GM18520 (cell line): ENCODE measurements around the gene PBRM1.
A peak's percentile ranks its signal among the peaks of the same experiment; 100 is the strongest.
"Not testable (repeated sequence)": the region's sequence is repeated elsewhere in the genome, so short reads cannot be mapped to it uniquely, and the experiment has no call there.

Experiments
- ATAC-seq: cut with Tn5 transposase; IDR thresholded peaks from one replicate; pipeline ENCODE4 v1.9.1; 2021; ENCODE audit not compliant: unreplicated experiment

Gene PBRM1

DNA sequence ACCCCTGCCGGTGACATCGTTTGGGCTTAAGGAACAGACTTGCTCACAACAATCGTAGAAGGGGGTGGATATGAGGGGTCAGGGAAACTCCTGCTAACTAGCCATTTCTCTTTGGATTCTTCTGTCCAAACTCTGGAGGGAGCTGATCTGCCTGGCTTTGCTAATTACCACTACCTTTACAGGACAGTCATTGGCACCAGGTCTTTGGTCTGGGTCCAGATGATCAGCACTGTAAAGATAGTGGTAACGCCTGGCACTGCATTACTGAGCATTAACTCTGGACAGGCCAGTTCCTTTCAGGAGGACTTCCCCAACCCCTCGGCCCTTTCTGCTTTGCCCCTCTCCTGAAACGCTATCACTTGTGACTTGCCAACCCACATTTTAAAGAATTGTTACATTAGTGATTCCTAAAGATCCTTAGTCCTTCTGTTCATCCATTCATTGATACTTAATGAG is 148.5 kb downstream of the PBRM1 start:
- no peak for ATAC-seq

GRCh38 chr3:52536369-52537164 is 149.1 kb downstream of the PBRM1 start, which contains the start of gene UQCC5:
UQCC5 (plus strand) TSS chr3:52536605; CDS start chr3:52536756, 151 bp downstream.
- peak; percentile 84 for ATAC-seq

DNA sequence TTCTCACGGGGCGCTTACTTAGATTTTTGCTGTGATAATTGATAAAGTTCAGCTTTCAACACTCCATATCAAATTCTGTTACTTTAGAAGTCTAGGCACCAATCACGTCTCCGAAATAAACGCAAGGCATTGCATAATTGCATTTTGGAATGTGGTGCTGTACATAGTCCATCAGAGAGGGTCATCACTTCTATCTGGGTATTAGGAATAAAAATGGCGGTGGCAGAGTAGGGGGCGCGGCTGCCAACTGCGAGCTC is 149.7 kb downstream of the PBRM1 start:
- ATAC-seq = no peak

DNA sequence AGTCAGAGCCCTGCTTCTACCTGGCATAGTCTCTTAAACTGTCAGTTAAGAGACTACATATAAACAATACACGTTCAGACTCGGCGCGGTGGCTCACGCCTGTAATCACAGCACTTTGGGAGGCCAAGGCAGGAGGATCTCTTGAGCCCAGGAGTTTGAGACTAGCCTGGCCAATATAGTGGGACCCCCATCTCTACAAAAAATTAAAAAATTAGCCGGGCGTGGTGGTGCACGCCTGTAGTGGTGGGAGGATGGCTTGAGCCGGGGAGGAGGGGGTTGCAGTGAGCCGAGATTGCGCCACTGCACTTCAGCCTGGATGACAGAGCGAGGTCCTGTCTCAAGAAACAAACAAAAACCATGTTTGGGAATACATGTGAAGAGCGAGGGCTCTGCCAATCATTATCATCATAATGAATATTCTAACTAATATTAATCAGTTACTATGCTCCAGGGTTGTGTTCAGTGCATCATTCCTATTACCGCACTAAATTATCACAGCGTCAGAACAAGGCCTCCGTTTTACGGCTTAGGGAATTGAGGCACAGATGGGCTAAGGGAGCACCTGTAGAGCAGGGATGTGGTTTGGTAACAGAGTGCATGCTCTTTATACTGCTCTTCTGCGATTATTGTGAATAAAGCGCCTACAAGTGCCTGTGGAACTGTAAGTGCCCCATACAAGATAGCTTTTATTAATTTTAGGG is 150.2 kb downstream of the PBRM1 start:
- ATAC-seq = no peak

GRCh38 chr3:52534281-52535183 is 151.2 kb downstream of the PBRM1 start:
- ATAC-seq = no peak

DNA sequence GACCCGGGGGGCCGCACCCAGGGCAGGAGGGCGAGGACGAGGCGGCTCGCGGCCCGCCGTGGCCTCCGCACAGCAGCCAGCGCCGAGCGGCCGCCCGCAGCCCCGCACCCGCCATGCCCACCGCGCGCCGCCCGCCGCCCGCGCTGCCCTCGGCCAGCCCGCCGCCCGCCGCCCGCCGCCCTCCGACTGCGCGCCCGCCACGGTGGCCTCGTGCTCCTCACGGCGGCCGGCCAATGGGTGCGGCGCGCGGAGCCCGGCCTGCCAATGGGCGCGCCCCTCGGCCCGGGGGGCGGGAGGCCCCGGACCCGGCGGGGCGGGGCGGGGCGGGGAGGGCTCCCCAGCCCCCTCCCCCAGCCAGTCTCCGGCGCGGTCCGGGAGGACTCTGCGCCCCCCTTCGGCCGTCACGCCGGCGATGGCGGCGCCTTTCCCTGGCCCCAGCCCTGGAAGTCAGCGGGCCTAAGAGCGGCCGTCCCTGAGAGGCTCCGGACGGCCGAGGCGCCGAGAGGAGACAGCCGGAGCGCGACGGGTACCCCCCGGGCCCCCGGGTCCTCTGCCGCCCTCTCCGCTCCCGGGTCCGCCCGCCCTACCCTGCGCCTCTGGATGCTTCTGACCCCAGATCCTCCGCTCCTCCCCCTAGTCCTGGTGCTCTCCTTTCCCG is 152.0 kb downstream of the PBRM1 start, which contains the start of gene NT5DC2:
NT5DC2 (minus strand) TSS at position 235 of the 658 bp plus-strand sequence; CDS start at position 115, 120 bp downstream.
- ATAC-seq = peak; percentile 26

- no peak for ATAC-seq
Observed at GRCh38 chr3:52532838-52533622, 152.7 kb downstream of the PBRM1 start.

GRCh38 chr3:52532517-52532837 is 153.2 kb downstream of the PBRM1 start:
- no peak for ATAC-seq

DNA sequence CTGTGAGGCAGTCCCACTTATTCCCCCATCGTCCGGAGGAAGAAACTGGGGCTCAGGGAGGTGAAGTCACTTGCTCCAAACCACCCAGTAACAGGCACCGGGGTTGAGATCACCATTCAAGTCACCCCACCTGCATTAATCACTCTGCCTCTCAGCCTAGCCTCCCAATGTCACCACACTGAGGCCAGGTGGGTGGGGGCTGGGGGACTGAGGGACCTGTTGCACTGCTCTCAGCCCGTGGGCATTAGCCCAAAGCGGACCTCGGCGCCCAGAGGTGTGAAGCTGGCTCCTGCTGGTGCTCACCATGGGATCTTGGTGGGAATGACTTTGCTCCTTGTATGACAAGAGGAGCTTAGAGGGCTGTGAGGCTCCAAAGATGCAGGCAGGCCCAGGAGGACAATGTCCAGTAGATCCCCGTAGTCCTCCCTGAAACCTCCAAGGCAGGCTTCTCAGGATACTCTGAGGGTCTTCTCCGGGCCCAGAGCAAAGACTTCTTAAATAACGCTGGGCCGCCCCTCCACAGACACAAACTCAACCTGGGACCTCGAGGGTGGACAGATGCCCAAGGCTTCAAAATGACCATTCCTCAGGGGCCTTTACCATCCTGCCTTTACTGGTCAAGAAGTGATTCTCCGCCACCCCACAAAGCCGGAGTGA is 153.7 kb downstream of the PBRM1 start:
- no peak for ATAC-seq

- no peak for ATAC-seq
Observed at GRCh38 chr3:52530918-52531826, 154.5 kb downstream of the PBRM1 start.

DNA sequence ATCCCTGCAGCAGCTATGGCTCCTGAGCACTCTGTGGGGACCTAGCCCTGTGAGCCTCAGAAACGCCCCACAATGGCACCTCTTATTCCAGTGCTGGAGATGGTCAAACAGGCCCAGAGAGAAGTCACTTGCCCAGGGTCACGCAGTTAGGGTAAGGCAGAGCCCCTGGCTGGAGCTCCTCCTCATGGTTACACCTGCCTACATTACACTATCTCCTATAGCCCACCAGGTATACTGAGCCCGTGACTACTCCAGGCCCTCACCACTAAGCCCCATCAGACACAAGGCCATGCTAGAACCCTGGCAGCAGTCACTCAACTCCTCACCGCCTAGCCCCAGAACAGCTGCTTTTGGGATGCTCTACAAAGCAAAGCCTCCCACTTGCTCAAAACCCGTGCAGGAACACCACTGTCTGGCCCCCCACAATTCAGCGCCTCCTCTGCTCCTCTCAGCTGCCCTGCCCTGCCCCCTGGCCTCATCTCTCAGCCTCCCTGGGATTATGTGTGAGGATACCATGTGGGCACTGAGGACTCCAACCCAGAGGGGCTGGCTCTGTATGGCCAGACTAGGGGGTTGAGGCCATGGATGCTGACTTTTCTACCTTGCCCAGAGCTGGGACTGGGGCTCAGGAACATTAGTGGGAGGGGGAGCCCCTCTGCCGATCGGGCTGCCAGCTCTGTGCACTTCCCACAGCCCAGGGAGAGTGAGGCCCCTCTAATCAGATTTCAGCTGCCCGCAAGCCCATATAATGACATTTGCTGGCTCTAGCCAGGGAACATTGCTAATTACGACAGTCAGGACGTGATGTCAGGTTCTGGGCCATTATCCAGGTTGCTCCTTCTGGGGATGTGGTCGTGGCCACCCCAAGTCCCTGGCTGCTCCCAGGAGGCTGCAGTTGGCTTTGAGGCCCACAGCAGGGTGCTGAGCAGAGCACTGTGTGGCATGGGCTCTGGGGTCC is 156.1 kb downstream of the PBRM1 start:
- ATAC-seq = no peak

- ATAC-seq = no peak
Observed at GRCh38 chr3:52528586-52529375, 156.9 kb downstream of the PBRM1 start.

DNA sequence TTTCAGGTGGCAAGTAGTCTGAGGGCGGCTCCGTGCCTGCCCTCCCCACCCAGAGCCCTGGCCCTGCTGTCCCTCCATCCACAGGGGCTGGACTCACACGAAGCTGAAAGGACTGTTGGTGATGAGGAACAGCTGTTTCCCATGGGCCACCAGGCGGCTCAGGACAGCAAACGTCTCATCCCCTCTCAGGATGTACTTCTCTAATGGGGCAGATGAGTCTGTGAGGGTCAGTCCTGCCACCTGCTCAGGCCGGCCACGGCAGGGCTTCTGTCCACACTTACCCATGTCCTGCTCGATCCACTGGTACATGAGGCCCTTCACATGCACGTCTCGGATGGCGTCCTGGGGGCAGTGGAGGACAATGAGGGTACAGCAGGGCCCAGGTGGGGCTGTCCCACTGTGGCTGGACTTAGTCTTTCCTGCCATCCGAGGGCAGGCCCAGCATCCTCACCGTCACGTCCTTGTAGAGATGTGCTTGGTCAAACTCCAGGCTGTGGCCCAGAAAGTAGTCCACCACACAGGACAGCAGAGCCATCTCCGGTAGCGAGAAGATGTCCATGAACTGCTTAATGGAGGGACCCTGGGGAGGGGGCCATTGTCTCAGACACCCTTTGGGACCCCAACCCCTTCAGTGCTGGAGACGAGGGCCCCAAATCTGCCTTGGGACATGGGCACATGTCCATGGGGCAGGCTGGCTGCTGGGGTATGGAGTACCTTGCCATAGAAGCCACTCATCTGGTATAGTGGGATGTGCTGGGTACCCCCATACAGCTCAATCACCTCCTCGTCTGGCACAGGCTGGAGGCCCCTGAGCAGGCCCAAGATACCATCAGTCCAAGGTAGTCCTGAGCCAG is 157.8 kb downstream of the PBRM1 start:
- no peak for ATAC-seq

- no peak for ATAC-seq
Observed at GRCh38 chr3:52527039-52527731, 158.5 kb downstream of the PBRM1 start.

GRCh38 chr3:52526671-52527038 is 159.1 kb downstream of the PBRM1 start:
- not testable (repeated sequence) for ATAC-seq
